SK-N-SH (cell line): ENCODE data around the gene CENPL. TPM values are rescaled to one million over a fixed set of nuclear protein-coding genes. Genes with fewer than 3 reads are reported as not detected.

Experiments used
- CTCF ChIA-PET: fragments of 300-600, 350-600 bp; formaldehyde crosslinking; extraction: SDS; loops from one replicate; lab custom pipeline; 2021; lab: Yijun Ruan, JAX
- POLR2A ChIA-PET: fragments of 350-600 bp; sonication (Branson Sonifier 250); formaldehyde crosslinking; extraction: SDS; loops from one replicate; lab custom pipeline; 2020; ENCODE audit warnings: antibody characterized with exemption, inconsistent platforms; lab: Yijun Ruan, JAX
- DNase-seq: peaks from one replicate; pipeline ENCODE4 v3.0.0; 2012
- H2AFZ ChIP-seq: fragments of 200-600 bp; sonication (generic); 2 replicates; pipeline ENCODE4 v1.8.1; 2016; ENCODE audit warnings: antibody characterized with exemption, mild to moderate bottlenecking, low read depth
- H3F3A ChIP-seq: fragments of 200-600 bp; sonication (generic); replicated peaks from 2 replicates; pipeline ENCODE3; 2016; ENCODE audit warnings: antibody characterized with exemption, mild to moderate bottlenecking; ENCODE audit not compliant: insufficient read depth
- H3K27ac ChIP-seq, 2 experiments: fragments of 200-500 bp in 1 of 2; fragments of 200-600 bp in 1 of 2; sonication (Bioruptor generic) in 1 of 2; sonication (generic), shearing (Covaris generic) in 1 of 2; 2 replicates each; pipeline versions ENCODE4 v1.5.1 to v1.6.1; 2014 to 2016; ENCODE audit warnings: low read depth in 2 of 2, inconsistent platforms in 1 of 2, low read length in 1 of 2, mild to moderate bottlenecking in 1 of 2, mixed read lengths in 1 of 2
- H3K27me3 ChIP-seq: fragments of 200-600 bp; sonication (generic), shearing (Covaris generic); 2 replicates; pipeline ENCODE4 v1.6.1; 2016; ENCODE audit warnings: mixed run types; ENCODE audit not compliant: insufficient read depth
- H3K36me3 ChIP-seq, 2 experiments: fragments of 200-500 bp in 1 of 2; fragments of 200-600 bp in 1 of 2; sonication (Bioruptor generic) in 1 of 2; sonication (generic) in 1 of 2; replicated peaks in 1 of 2; 2 replicates each; pipeline versions ENCODE3 to v1.5.1; 2014 to 2016; ENCODE audit warnings: low read length in 1 of 2, mild to moderate bottlenecking in 1 of 2; ENCODE audit not compliant: insufficient read depth in 2 of 2, control insufficient read depth in 1 of 2
- H3K4me1 ChIP-seq, 2 experiments: fragments of 200-500 bp in 1 of 2; fragments of 200-600 bp in 1 of 2; sonication (Bioruptor generic) in 1 of 2; sonication (generic), shearing (Covaris generic) in 1 of 2; 2 replicates each; pipeline versions ENCODE4 v1.5.1 to v1.6.1; 2014 to 2016; ENCODE audit warnings: low read depth in 1 of 2, low read length in 1 of 2, mixed run types in 1 of 2; ENCODE audit not compliant: insufficient read depth in 2 of 2, control insufficient read depth in 1 of 2
- H3K4me2 ChIP-seq: fragments of 200-600 bp; sonication (generic), shearing (Covaris generic); 2 replicates; pipeline ENCODE4 v1.6.1; 2017; ENCODE audit warnings: mixed run types
- H3K4me3 ChIP-seq, 2 experiments: fragments of 200-500 bp in 1 of 2; fragments of 200-600 bp in 1 of 2; sonication (Bioruptor generic) in 1 of 2; sonication (generic), shearing (Covaris generic) in 1 of 2; 2 replicates each; pipeline versions ENCODE4 v1.5.1 to v1.8.1; 2014 to 2016; ENCODE audit warnings: low read depth in 2 of 2, inconsistent platforms in 1 of 2, low read length in 1 of 2, mild to moderate bottlenecking in 1 of 2, mixed read lengths in 1 of 2, moderate library complexity in 1 of 2
- H3K79me2 ChIP-seq: fragments of 200-600 bp; sonication (generic); 2 replicates; pipeline ENCODE4 v1.8.1; 2017; ENCODE audit warnings: mild to moderate bottlenecking; ENCODE audit not compliant: insufficient read depth
- H3K9ac ChIP-seq: fragments of 200-600 bp; sonication (generic); 2 replicates; pipeline ENCODE4 v1.6.1; 2017; ENCODE audit warnings: mixed run types
- H3K9me2 ChIP-seq: fragments of 200-600 bp; sonication (generic); 2 replicates; pipeline ENCODE4 v1.6.1; 2017; ENCODE audit warnings: mixed run types
- H3K9me3 ChIP-seq: fragments of 200-600 bp; sonication (generic); 2 replicates; pipeline ENCODE4 v1.6.1; 2017; ENCODE audit warnings: mixed run types, mild to moderate bottlenecking, moderate library complexity
- H4K20me1 ChIP-seq: fragments of 200-600 bp; sonication (generic); 2 replicates; pipeline ENCODE4 v1.6.1; 2017; ENCODE audit warnings: mild to moderate bottlenecking, mixed run types; ENCODE audit not compliant: insufficient read depth
- CHD2 ChIP-seq: fragments of 150-350 bp; IDR thresholded peaks from 2 replicates; pipeline ENCODE4 v1.6.1; 2018; ENCODE audit warnings: low read length; ENCODE audit not compliant: partially characterized antibody
- CTCF ChIP-seq: fragments of 200-600 bp; sonication (generic); IDR thresholded peaks from 2 replicates; pipeline ENCODE4 v1.6.1; 2017; ENCODE audit warnings: antibody characterized with exemption, mild to moderate bottlenecking, moderate library complexity
- EZH2phosphoT487 ChIP-seq: fragments of 200-600 bp; sonication (generic); IDR thresholded peaks from 2 replicates; pipeline ENCODE4 v1.6.1; 2017; ENCODE audit warnings: low read depth, mixed run types, mild to moderate bottlenecking, antibody characterized with exemption, moderate library complexity, borderline replicate concordance
- FOXJ3 ChIP-seq: sonication (generic); formaldehyde crosslinking; IDR thresholded peaks from 2 replicates; pipeline ENCODE4 v1.5.1; 2020; ENCODE audit warnings: mild to moderate bottlenecking, missing genetic modification reagents
- GABPA ChIP-seq: IDR thresholded peaks from 2 replicates; pipeline ENCODE4 v1.4.0; 2012; ENCODE audit warnings: low read depth, mild to moderate bottlenecking
- GATA2 ChIP-seq: sonication (generic); formaldehyde crosslinking; IDR thresholded peaks from 2 replicates; pipeline ENCODE4 v1.5.0; 2020; ENCODE audit warnings: mild to moderate bottlenecking, missing genetic modification reagents
- IRF3 ChIP-seq: fragments of 150-350 bp; IDR thresholded peaks from 2 replicates; pipeline ENCODE4 v1.6.1; 2016; ENCODE audit warnings: mild to moderate bottlenecking, low read depth, low read length
- JUND ChIP-seq: IDR thresholded peaks from 2 replicates; pipeline ENCODE4 v1.4.0; 2012
- MAX ChIP-seq: IDR thresholded peaks from 2 replicates; pipeline ENCODE4 v1.4.0; 2012; ENCODE audit warnings: low read depth
- NFIC ChIP-seq: IDR thresholded peaks from 2 replicates; pipeline ENCODE4 v1.4.0; 2012; ENCODE audit warnings: borderline replicate concordance
- NRF1 ChIP-seq: IDR thresholded peaks from 2 replicates; pipeline ENCODE4 v1.6.1; 2012; ENCODE audit warnings: low read depth, mild to moderate bottlenecking, low read length
- POLR2AphosphoS5 ChIP-seq: IDR thresholded peaks from 2 replicates; pipeline ENCODE4 v1.6.1; 2012; ENCODE audit warnings: low read depth, low read length
- RCOR1 ChIP-seq: fragments of 150-350 bp; IDR thresholded peaks from 2 replicates; pipeline ENCODE4 v1.6.1; 2017; ENCODE audit warnings: antibody characterized with exemption, low read length
- RFX5 ChIP-seq: IDR thresholded peaks from 2 replicates; pipeline ENCODE4 v1.6.1; 2012; ENCODE audit warnings: mild to moderate bottlenecking, improper control_type of control experiment, low read length
- SIN3A ChIP-seq: IDR thresholded peaks from 2 replicates; pipeline ENCODE4 v1.6.1; 2012; ENCODE audit warnings: low read depth, mild to moderate bottlenecking, low read length, moderate library complexity, borderline replicate concordance
- SMC3 ChIP-seq: IDR thresholded peaks from 2 replicates; pipeline ENCODE4 v1.6.1; 2012; ENCODE audit warnings: low read depth, low read length, improper control_type of control experiment
- TAF1 ChIP-seq: IDR thresholded peaks from 2 replicates; pipeline ENCODE4 v1.6.1; 2012; ENCODE audit warnings: low read depth, mild to moderate bottlenecking, low read length, moderate library complexity, borderline replicate concordance
- TCF12 ChIP-seq: IDR thresholded peaks from 2 replicates; pipeline ENCODE4 v1.4.0; 2012
- TEAD4 ChIP-seq: IDR thresholded peaks from 2 replicates; pipeline ENCODE4 v1.4.0; 2012; ENCODE audit warnings: mild to moderate bottlenecking, borderline replicate concordance; ENCODE audit not compliant: insufficient read depth
- USF1 ChIP-seq: IDR thresholded peaks from 2 replicates; pipeline ENCODE4 v1.4.0; 2012; ENCODE audit warnings: low read depth, borderline replicate concordance
- ZBTB33 ChIP-seq: IDR thresholded peaks from 2 replicates; pipeline ENCODE4 v1.4.0; 2012; ENCODE audit warnings: low read depth, borderline replicate concordance
- WGBS: methylation state at CpG from one replicate; pipeline ENCODE4 v1.1.6; 2017; ENCODE audit warnings: low lambda C conversion rate; 5-methylcytosine and 5-hydroxymethylcytosine counted together
- polyA plus RNA-seq, 3 experiments: library from polyadenylated mRNA; depleted of rRNA; stranded (reverse); fragments of >200 nt; gene quantifications; 2 replicates each; pipeline ENCODE4 v1.2.3, GENCODE V29; 2012

The CENPL gene
- polyA plus RNA-seq, 1 of the 3 experiments (the other 2 are of a cell fraction), result 4.0 TPM

- H3K27me3 ChIP-seq, result no peaks in the 10 kb centered on the region
- H3F3A ChIP-seq, result peaks cover 48% of the 10 kb centered on the region
- H3K4me2 ChIP-seq, result no peak overlapping the region
- ChIA-PET CTCF (no interaction called here), POLR2A (interaction anchor here (0.6 to 0.9 kb wide), 2 partner anchors 11 to 14 kb away, joined by 3 read pairs; partner anchors contain the start of genes GAS5 and ZBTB37)
- DNase-seq, result no peak
- H3K9me2 ChIP-seq, result no peaks in the 10 kb centered on the region
- H3K36me3 ChIP-seq, result peaks cover 28 to 49% of the 10 kb centered on the region in 2 experiments
- H3K4me3 ChIP-seq, result no peak overlapping the region
- no peak overlapping the region for H2AFZ ChIP-seq
- peak overlapping the region; percentile 2 to 50; a peak in 2 of 4 replicates for H3K27ac ChIP-seq
- H3K9ac ChIP-seq, result no peak overlapping the region
- H3K4me1 ChIP-seq, result peaks cover 4% of the 10 kb centered on the region in 2 experiments; a peak in 2 of 4 replicates
- no peaks in the 10 kb centered on the region for H3K9me3 ChIP-seq
- TF ChIP-seq NFIC (no peak), TEAD4 (no peak), POLR2AphosphoS5 (no peak), GATA2 (CRISPR knock-in tag) (no peak), NRF1 (no peak)
- no peaks in the 10 kb centered on the region for H3K79me2 ChIP-seq
- H4K20me1 ChIP-seq, result peaks cover under 1% of the 10 kb centered on the region; the same call in 1 of the 2 replicates
- WGBS, result 95% methylated on average over 4 of the region's 4 CpGs
Measured at GRCh38 chr1:173857363-173857917, 32.8 kb upstream of the CENPL start.

- Histone ChIP-seq H3K36me3 (peaks cover 32 to 50% of the 10 kb centered on the region in 2 experiments), H3K4me3 (no peak overlapping the region), H3K4me2 (no peak overlapping the region), H3K9me2 (no peaks in the 10 kb centered on the region), H3F3A (peaks cover 43% of the 10 kb centered on the region), H3K9me3 (no peaks in the 10 kb centered on the region), H3K4me1 (peaks cover 4% of the 10 kb centered on the region in 2 experiments; a peak in 2 of 4 replicates), H3K79me2 (no peaks in the 10 kb centered on the region), H3K9ac (no peak overlapping the region), H4K20me1 (no peaks in the 10 kb centered on the region), H2AFZ (no peak overlapping the region), H3K27ac (peak overlapping the region in 1 of 2 experiments; percentile 50; a peak in 1 of 4 replicates), H3K27me3 (no peaks in the 10 kb centered on the region)
- WGBS, result 98% methylated on average over 2 of the region's 2 CpGs
- ChIA-PET CTCF (no interaction called here), POLR2A (interaction anchor here (0.7 to 0.9 kb wide), 2 partner anchors 11 to 1132 kb away, joined by 3 read pairs; partner anchors contain the start of genes GAS5 and ZBTB37)
- TF ChIP-seq TEAD4 (no peak), CTCF (no peak), RFX5 (no peak), POLR2AphosphoS5 (no peak), CHD2 (no peak), GABPA (no peak), MAX (no peak), IRF3 (no peak), SIN3A (no peak), ZBTB33 (no peak), JUND (no peak), SMC3 (no peak), USF1 (no peak), TAF1 (no peak), TCF12 (no peak), RCOR1 (no peak), EZH2phosphoT487 (no peak), FOXJ3 (CRISPR knock-in tag) (no peak), NFIC (no peak), NRF1 (no peak)
- no peak for DNase-seq
Measured at GRCh38 chr1:173856903-173857302, 32.2 kb upstream of the CENPL start.
